ENCODE measurements around the gene VCAM1. TPM values are rescaled to one million over a fixed set of nuclear protein-coding genes. Genes with fewer than 3 reads are reported as not detected.

Gene VCAM1
- total and polyA plus RNA-seq, 2 of the 4 experiments (the other 2 are of a cell fraction), result 10.1 to 21.1 TPM

DNA sequence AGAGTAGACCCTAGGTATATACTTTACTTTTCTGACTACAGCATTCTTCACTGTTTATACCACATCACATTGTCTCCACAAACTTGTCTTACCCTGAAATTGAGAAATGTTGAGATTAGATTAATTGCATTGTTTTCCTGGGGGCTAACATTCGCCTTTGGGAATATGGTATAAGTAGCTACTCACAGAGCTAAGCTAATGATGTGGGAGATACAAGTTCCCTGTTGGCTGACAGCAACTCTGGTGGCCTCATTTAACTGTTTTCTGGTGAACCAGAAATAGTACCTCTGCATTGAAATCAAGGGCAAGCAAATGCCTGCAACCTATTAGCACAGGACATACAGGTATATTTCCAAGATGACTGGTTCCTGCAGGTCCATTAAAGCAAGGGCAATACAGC is 13.2 kb upstream of the VCAM1 start:
- no peaks in the 10 kb centered on the region for H3K36me3 ChIP-seq (ENCODE audit: control insufficient read depth, insufficient read depth, low read length)
- H3K4ac ChIP-seq (ENCODE audit: low read depth, low read length), result no peak overlapping the region
- WGBS, 2 experiments (ENCODE audit: extremely low coverage in 2 of 2, insufficient read length in 1 of 2), result no CpG with 5 or more reads among the region's 1 CpG
- H2BK20ac ChIP-seq (ENCODE audit: low read depth, low read length), result no peak overlapping the region
- no peak overlapping the region for H4K8ac ChIP-seq (ENCODE audit: low read depth in 2 of 2, low read length in 2 of 2)
- no peak overlapping the region for H3K27ac ChIP-seq (ENCODE audit: insufficient read depth, low read length)
- POLR2A ChIA-PET (ENCODE audit: unreplicated experiment), result no interaction called here
- in situ Hi-C loops (cut with MboI; ENCODE audit: low sequenced_read_pairs) (no loop called here), dilution Hi-C loops (cut with HindIII; ENCODE audit: low sequenced_read_pairs, unreplicated experiment) (no loop called here), intact Hi-C loops (cut with micrococcal nuclease) (loop anchor here (5.0 kb wide), 1 partner anchor 34 kb away; no protein-coding TSS in a partner anchor)
- peak overlapping the region; percentile 43 for H4K91ac ChIP-seq (ENCODE audit: insufficient read depth, low read depth, low read length)
- BruUV-seq (replicated peaks), result no TSS peak
- H3K56ac ChIP-seq (ENCODE audit: extremely low read depth, insufficient read depth, low read length), result no peak overlapping the region
- DNase-seq, result no peak
- no peak overlapping the region for H2AK5ac ChIP-seq (ENCODE audit: low read depth, low read length)
- H3K18ac ChIP-seq (ENCODE audit: low read depth, low read length), result peak overlapping the region; percentile 26; the same call in 1 of the 2 replicates
- no peak overlapping the region for H3K4me3 ChIP-seq (ENCODE audit: insufficient read depth, low read depth, low read length)
- H4K20me1 ChIP-seq (ENCODE audit: insufficient read depth, low read length), result no peaks in the 10 kb centered on the region
- H3K9me1 ChIP-seq (ENCODE audit: insufficient read depth, low read length), result peaks cover 3% of the 10 kb centered on the region; the same call in 1 of the 2 replicates
- no peak overlapping the region for H2AK9ac ChIP-seq (replicated peaks; ENCODE audit: low read depth, low read length, poor library complexity)
- H2AFZ ChIP-seq (replicated peaks; ENCODE audit: low read length, poor library complexity), result no peak overlapping the region
- no peaks in the 10 kb centered on the region for H3K27me3 ChIP-seq (ENCODE audit: control insufficient read depth, insufficient read depth, low read length)
- H3K23ac ChIP-seq (ENCODE audit: low read depth, low read length), result no peak overlapping the region
- H3K4me2 ChIP-seq (ENCODE audit: low read depth, low read length), result no peak overlapping the region
- H3K9me3 ChIP-seq (ENCODE audit: control insufficient read depth, insufficient read depth, low read length), result no peaks in the 10 kb centered on the region
- H3K9ac ChIP-seq (ENCODE audit: low read depth, low read length), result no peak overlapping the region
- H3K79me1 ChIP-seq (ENCODE audit: low read depth in 1 of 2, low read length in 2 of 2), result no peaks in the 10 kb centered on the region
- peak overlapping the region; percentile 42; the same call in 1 of the 2 replicates for H2BK120ac ChIP-seq (ENCODE audit: low read depth, low read length)
- peaks cover 22% of the 10 kb centered on the region for H3K4me1 ChIP-seq (ENCODE audit: control insufficient read depth, insufficient read depth, low read length)
- H3K14ac ChIP-seq (replicated peaks; ENCODE audit: low read depth, low read length), result no peak overlapping the region
- no peak for ATAC-seq (ENCODE audit: low read depth)
- no peak overlapping the region for H2BK5ac ChIP-seq (ENCODE audit: low read depth, low read length, poor library complexity, severe bottlenecking)
- peak overlapping the region; percentile 60; the same call in 1 of the 2 replicates for H4K5ac ChIP-seq (ENCODE audit: low read depth, low read length)
- no peak overlapping the region; the same call in 2 of the 3 replicates for H2BK15ac ChIP-seq (ENCODE audit: low read depth, low read length)
- CTCF ChIA-PET, result no interaction called here
- TF ChIP-seq RAD21 (IDR thresholded peaks at IDR 0.05; ENCODE audit: low read length) (no peak), SMC3 (IDR thresholded peaks at IDR 0.05; ENCODE audit: low read depth, low read length) (no peak), FOS (IDR thresholded peaks at IDR 0.05; ENCODE audit: low read depth, low read length) (no peak), MAFK (IDR thresholded peaks at IDR 0.05; ENCODE audit: low read depth, low read length) (no peak), NFE2L2 (IDR thresholded peaks at IDR 0.05; ENCODE audit: low read depth, low read length) (no peak), RCOR1 (IDR thresholded peaks at IDR 0.05; ENCODE audit: insufficient replicate concordance, low read length) (no peak), CEBPB (IDR thresholded peaks at IDR 0.05; ENCODE audit: low read depth, low read length) (no peak), POLR2A (IDR thresholded peaks at IDR 0.05; ENCODE audit: low read depth, low read length) (no peak), BHLHE40 (IDR thresholded peaks at IDR 0.05; ENCODE audit: low read depth, low read length) (no peak), CHD1 (IDR thresholded peaks at IDR 0.05; ENCODE audit: low read depth, low read length) (no peak), MXI1 (IDR thresholded peaks at IDR 0.05; ENCODE audit: borderline replicate concordance, low read depth, low read length) (no peak), MAZ (IDR thresholded peaks at IDR 0.05; ENCODE audit: borderline replicate concordance, low read depth, low read length) (no peak), RFX5 (IDR thresholded peaks at IDR 0.05; ENCODE audit: low read depth, low read length) (no peak)
- TF ChIP-seq, protein P1, sequence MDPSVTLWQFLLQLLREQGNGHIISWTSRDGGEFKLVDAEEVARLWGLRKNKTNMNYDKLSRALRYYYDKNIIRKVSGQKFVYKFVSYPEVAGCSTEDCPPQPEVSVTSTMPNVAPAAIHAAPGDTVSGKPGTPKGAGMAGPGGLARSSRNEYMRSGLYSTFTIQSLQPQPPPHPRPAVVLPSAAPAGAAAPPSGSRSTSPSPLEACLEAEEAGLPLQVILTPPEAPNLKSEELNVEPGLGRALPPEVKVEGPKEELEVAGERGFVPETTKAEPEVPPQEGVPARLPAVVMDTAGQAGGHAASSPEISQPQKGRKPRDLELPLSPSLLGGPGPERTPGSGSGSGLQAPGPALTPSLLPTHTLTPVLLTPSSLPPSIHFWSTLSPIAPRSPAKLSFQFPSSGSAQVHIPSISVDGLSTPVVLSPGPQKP (IDR thresholded peaks at IDR 0.05; ENCODE audit: borderline replicate concordance, low read depth, low read length), result no peak
- TF ChIP-seq, protein P2, sequence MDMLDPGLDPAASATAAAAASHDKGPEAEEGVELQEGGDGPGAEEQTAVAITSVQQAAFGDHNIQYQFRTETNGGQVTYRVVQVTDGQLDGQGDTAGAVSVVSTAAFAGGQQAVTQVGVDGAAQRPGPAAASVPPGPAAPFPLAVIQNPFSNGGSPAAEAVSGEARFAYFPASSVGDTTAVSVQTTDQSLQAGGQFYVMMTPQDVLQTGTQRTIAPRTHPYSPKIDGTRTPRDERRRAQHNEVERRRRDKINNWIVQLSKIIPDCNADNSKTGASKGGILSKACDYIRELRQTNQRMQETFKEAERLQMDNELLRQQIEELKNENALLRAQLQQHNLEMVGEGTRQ (IDR thresholded peaks at IDR 0.05; ENCODE audit: low read depth, low read length), result no peak
- TF ChIP-seq, protein P3, sequence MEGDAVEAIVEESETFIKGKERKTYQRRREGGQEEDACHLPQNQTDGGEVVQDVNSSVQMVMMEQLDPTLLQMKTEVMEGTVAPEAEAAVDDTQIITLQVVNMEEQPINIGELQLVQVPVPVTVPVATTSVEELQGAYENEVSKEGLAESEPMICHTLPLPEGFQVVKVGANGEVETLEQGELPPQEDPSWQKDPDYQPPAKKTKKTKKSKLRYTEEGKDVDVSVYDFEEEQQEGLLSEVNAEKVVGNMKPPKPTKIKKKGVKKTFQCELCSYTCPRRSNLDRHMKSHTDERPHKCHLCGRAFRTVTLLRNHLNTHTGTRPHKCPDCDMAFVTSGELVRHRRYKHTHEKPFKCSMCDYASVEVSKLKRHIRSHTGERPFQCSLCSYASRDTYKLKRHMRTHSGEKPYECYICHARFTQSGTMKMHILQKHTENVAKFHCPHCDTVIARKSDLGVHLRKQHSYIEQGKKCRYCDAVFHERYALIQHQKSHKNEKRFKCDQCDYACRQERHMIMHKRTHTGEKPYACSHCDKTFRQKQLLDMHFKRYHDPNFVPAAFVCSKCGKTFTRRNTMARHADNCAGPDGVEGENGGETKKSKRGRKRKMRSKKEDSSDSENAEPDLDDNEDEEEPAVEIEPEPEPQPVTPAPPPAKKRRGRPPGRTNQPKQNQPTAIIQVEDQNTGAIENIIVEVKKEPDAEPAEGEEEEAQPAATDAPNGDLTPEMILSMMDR (conservative IDR thresholded peaks at IDR 0.05; ENCODE audit: low read depth, low read length), result no peak

Measured in IMR-90 (cell line).